Spleen (tissue), 11 donors: ENCODE data around the gene STK39. TPM values are rescaled to one million over a fixed set of nuclear protein-coding genes. Genes with fewer than 3 reads are reported as not detected.

Source experiments
- DNase-seq: peaks from one replicate; pipeline ENCODE4 v3.0.0-alpha.2; 2020
- H3K27ac ChIP-seq, 8 donors: fragments of 200-600 bp; sonication (generic) in 7 of 8; 1 replicate in 4 of 8; 2 replicates in 4 of 8; pipeline versions ENCODE4 v1.5.0 to v1.8.0; 2016 to 2021; ENCODE audit warnings: inconsistent platforms in 4 of 8, mild to moderate bottlenecking in 4 of 8, moderate library complexity in 1 of 8
- H3K27me3 ChIP-seq, 7 donors: fragments of 200-600 bp; sonication (generic) in 6 of 7; replicated peaks in 1 of 7; 1 replicate in 4 of 7; 2 replicates in 3 of 7; pipeline versions ENCODE4 v1.5.0 to v1.8.0; 2016 to 2021; ENCODE audit warnings: inconsistent platforms in 3 of 7, mild to moderate bottlenecking in 1 of 7
- H3K36me3 ChIP-seq, 6 donors: fragments of 200-600 bp; sonication (generic) in 5 of 6; 1 replicate in 4 of 6; 2 replicates in 2 of 6; pipeline versions ENCODE4 v1.5.0 to v1.8.0; 2016 to 2021; ENCODE audit warnings: inconsistent platforms in 2 of 6
- H3K4me1 ChIP-seq, 6 donors: fragments of 200-600 bp; sonication (generic) in 5 of 6; 1 replicate in 3 of 6; 2 replicates in 3 of 6; pipeline versions ENCODE4 v1.5.0 to v1.8.0; 2016 to 2021; ENCODE audit warnings: inconsistent platforms in 3 of 6
- H3K4me3 ChIP-seq, 8 donors: fragments of 200-600 bp; sonication (generic) in 7 of 8; 1 replicate in 4 of 8; 2 replicates in 4 of 8; pipeline versions ENCODE4 v1.5.0 to v1.8.0; 2016 to 2021; ENCODE audit warnings: inconsistent platforms in 4 of 8, mild to moderate bottlenecking in 4 of 8, moderate library complexity in 2 of 8
- H3K9me3 ChIP-seq, 8 donors: fragments of 200-600 bp; sonication (generic) in 7 of 8; 1 replicate in 4 of 8; 2 replicates in 4 of 8; pipeline versions ENCODE4 v1.5.0 to v1.8.0; 2016 to 2021; ENCODE audit warnings: inconsistent platforms in 4 of 8
- POLR2A ChIP-seq, 3 donors: fragments of 450-650 bp; IDR thresholded peaks; one replicate each; pipeline ENCODE4 v1.5.1; 2017; ENCODE audit warnings: antibody characterized with exemption in 3 of 3, mild to moderate bottlenecking in 1 of 3
- POLR2AphosphoS5 ChIP-seq, 3 donors: sonication (generic); formaldehyde crosslinking; IDR thresholded peaks; one replicate each; pipeline ENCODE4 v1.5.1; 2017; ENCODE audit warnings: antibody characterized with exemption in 3 of 3
- WGBS, 5 donors: extraction: QIAGEN DNeasy Blood & Tissue Kit in 3 of 5; methylation state at CpG; one replicate each; pipeline versions ENCODE4 v1.1.5 to v1.1.7; 2013 to 2018; 5-methylcytosine and 5-hydroxymethylcytosine counted together
- intact Hi-C: fragments of 100-400 bp; cut with DNase I; formaldehyde crosslinking; loops from one replicate; pipeline ENCODE4 v1.15.0; 2023; ENCODE audit warnings: low total_unique reads
- polyA plus RNA-seq, 3 donors: library from polyadenylated mRNA; stranded (reverse); fragments of 200-250 nt; gene quantifications; one replicate each; pipeline ENCODE4 v1.2.1, GENCODE V29; 2013
- total RNA-seq, 7 donors: library from RNA; depleted of rRNA in 3 of 7; stranded (reverse); fragments of >200 nt in 3 of 7; fragmentation: NEBNext Ultra II Directional in 4 of 7; extraction: Animal tissue kit (Norgen Biotek cat#: 25700) in 4 of 7; gene quantifications; one replicate each; pipeline versions ENCODE4 v1.1.0 to v1.2.1, GENCODE V29; 2016 to 2021
- TF ChIP-seq, protein P1 (sequence below), 11 experiments: fragments of 200-600 bp in 7 of 11; fragments of 450-650 bp in 4 of 11; sonication (generic) in 4 of 11; IDR thresholded peaks in 8 of 11; conservative IDR thresholded peaks in 3 of 11; 1 replicate in 7 of 11; 2 replicates in 4 of 11; pipeline versions ENCODE4 v1.4.0 to v1.8.0; 2016 to 2021; ENCODE audit warnings: antibody characterized with exemption in 11 of 11, inconsistent platforms in 4 of 11, mild to moderate bottlenecking in 1 of 11
- donor health status: healthy with polysubstance abuse.
- donor health status: DM: no; HTN: no; CAD: no; lungs with moderate emphysema.
- donor health status: DM: no; HTN: no; CAD: no.
- donor health status: Bipolar disorder and iron deficiency.
- donor health status: healthy.
- donor health status: DM: no; HTN: no; CAD: no.
- donor health status: DM: yes; HTN: yes; CAD: no.

STK39 gene
- total and polyA plus RNA-seq, 10 donors, result 8.6 to 17.8 (median 11.0) TPM

DNA sequence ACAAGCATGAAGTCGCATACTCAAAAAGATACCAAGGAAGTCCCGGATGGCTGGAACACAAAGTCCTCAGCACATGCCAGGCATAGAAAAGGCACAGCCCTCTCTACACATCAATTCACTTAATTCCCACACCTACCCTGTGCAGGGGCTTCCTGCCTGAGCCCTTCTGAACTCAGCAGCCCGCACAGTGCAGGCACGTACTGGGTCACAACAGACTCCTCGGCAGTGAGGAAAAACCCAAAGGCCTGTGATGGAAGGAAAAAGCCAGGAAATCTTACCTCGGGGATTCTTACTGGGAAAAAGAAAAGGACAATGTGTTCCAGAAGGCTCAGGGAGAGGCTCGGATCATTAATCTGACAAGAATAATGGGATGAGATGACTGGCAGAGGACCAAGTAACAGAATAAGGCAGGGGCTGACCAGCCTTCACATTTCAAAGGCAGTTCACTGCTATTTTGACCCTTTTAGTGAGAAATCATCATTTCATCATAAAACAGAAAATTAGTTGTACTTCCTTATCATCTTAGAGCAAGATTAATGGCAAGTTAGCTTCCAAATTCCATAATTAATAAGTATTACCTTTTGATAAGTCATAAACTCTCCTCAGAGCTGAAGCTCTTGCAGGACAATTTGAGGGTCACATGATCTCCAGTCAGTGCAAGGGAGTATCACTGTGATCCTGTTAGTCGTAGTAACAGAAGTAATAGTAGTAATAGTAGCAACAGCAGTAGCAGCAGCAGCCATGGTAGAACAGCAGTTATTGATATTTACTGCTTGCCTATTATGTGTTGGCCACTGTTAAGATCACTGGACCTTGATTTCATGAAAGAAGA lies 87.4 kb downstream of the STK39 start:
- intact Hi-C loops, result no loop called here
- 64 to 84% (median 80%) methylated on average over 8 of the region's 8 CpGs for WGBS, 5 donors
- peak overlapping the region in 6 of 8 donors; percentile 9 to 57 (median 46) for H3K27ac ChIP-seq

DNA sequence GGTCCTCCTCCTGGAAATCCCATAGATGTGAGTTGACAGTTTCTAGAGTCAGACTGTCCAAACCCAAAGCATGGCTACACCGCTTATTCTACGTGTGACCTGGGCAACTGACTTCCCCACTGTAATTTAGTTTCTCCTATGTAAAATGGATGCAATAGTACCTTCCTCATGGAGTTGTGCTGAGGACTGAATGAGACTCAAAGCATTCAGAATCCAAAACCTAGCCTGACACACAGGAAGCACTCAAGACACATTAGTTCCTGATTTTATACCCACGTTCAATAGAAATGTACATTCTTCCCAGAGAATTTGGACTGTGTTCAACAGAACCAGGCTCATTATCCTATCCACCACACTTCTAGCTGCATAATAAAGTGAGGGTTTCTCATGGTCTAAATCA lies 88.8 kb downstream of the STK39 start:
- intact Hi-C loops, result no loop called here
- peaks cover 0 to 14% (median 4%) of the 10 kb centered on the region in 6 donors for H3K4me1 ChIP-seq
- H3K9me3 ChIP-seq, result no peaks in the 10 kb centered on the region
- peak overlapping the region in 4 of 8 donors; percentile 20 to 50 (median 34) for H3K27ac ChIP-seq
- H3K36me3 ChIP-seq, result peaks cover 0 to 20% (median 4%) of the 10 kb centered on the region in 6 donors
- 53 to 72% (median 64%) methylated on average over 3 of the region's 3 CpGs for WGBS, 5 donors
- H3K4me3 ChIP-seq, result no peak overlapping the region
- no peak for TF ChIP-seq POLR2AphosphoS5 (IDR thresholded peaks at IDR 0.05)
- TF ChIP-seq, protein P1, sequence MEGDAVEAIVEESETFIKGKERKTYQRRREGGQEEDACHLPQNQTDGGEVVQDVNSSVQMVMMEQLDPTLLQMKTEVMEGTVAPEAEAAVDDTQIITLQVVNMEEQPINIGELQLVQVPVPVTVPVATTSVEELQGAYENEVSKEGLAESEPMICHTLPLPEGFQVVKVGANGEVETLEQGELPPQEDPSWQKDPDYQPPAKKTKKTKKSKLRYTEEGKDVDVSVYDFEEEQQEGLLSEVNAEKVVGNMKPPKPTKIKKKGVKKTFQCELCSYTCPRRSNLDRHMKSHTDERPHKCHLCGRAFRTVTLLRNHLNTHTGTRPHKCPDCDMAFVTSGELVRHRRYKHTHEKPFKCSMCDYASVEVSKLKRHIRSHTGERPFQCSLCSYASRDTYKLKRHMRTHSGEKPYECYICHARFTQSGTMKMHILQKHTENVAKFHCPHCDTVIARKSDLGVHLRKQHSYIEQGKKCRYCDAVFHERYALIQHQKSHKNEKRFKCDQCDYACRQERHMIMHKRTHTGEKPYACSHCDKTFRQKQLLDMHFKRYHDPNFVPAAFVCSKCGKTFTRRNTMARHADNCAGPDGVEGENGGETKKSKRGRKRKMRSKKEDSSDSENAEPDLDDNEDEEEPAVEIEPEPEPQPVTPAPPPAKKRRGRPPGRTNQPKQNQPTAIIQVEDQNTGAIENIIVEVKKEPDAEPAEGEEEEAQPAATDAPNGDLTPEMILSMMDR (IDR thresholded peaks at IDR 0.05 in 8 of 11, conservative IDR thresholded peaks at IDR 0.05 in 3 of 11), result no peak
- no peak for TF ChIP-seq POLR2A (IDR thresholded peaks at IDR 0.05)
- H3K27me3 ChIP-seq, result no peaks in the 10 kb centered on the region
- DNase-seq, result no peak

More for the DNA sequence above, 87.4 kb downstream of the STK39 start:
- H3K36me3 ChIP-seq, result peaks cover 0 to 25% (median 4%) of the 10 kb centered on the region in 6 donors
- no peak for DNase-seq
- H3K9me3 ChIP-seq, result no peaks in the 10 kb centered on the region
- peaks cover 0 to 14% (median 4%) of the 10 kb centered on the region in 6 donors for H3K4me1 ChIP-seq
- no peak overlapping the region for H3K4me3 ChIP-seq
- TF ChIP-seq, protein P1 (IDR thresholded peaks at IDR 0.05 in 8 of 11, conservative IDR thresholded peaks at IDR 0.05 in 3 of 11), result no peak
- TF ChIP-seq POLR2AphosphoS5 (IDR thresholded peaks at IDR 0.05) (peak in 2 of 3 donors; percentile 12 to 46), POLR2A (IDR thresholded peaks at IDR 0.05) (no peak)
- H3K27me3 ChIP-seq, result no peaks in the 10 kb centered on the region

DNA sequence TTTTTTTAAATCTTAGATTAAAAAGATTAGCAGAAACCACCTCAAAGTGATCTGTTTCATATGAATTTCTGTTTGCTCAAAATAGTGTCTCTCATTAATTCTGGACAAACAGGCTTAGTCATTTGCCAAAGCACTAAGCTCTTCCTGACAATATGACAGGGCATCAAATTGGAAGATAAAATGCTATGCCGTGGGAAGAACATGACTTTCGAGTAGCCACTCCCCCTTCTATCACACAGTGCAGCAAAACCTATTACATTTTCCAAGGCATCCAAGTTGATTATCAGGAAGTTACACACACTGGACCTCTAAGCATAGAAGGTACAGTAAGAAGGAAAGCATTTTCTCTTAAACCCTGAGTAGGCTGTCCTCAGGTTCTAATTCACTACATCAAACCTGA lies 89.5 kb downstream of the STK39 start:
- no peaks in the 10 kb centered on the region for H3K27me3 ChIP-seq
- no peak overlapping the region for H3K4me3 ChIP-seq
- peak overlapping the region in 4 of 8 donors; percentile 26 to 57 (median 41) for H3K27ac ChIP-seq
- no peak for TF ChIP-seq POLR2AphosphoS5 (IDR thresholded peaks at IDR 0.05)
- TF ChIP-seq, protein P1 (IDR thresholded peaks at IDR 0.05 in 8 of 11, conservative IDR thresholded peaks at IDR 0.05 in 3 of 11), result no peak
- TF ChIP-seq POLR2A (IDR thresholded peaks at IDR 0.05), result no peak
- intact Hi-C loops, result no loop called here
- no peaks in the 10 kb centered on the region for H3K9me3 ChIP-seq
- WGBS, 5 donors, result 65 to 88% (median 83%) methylated on average over 2 of the region's 2 CpGs
- peaks cover 0 to 14% (median 4%) of the 10 kb centered on the region in 6 donors for H3K4me1 ChIP-seq
- DNase-seq, result no peak
- peaks cover 0 to 20% (median 2%) of the 10 kb centered on the region in 6 donors for H3K36me3 ChIP-seq

DNA sequence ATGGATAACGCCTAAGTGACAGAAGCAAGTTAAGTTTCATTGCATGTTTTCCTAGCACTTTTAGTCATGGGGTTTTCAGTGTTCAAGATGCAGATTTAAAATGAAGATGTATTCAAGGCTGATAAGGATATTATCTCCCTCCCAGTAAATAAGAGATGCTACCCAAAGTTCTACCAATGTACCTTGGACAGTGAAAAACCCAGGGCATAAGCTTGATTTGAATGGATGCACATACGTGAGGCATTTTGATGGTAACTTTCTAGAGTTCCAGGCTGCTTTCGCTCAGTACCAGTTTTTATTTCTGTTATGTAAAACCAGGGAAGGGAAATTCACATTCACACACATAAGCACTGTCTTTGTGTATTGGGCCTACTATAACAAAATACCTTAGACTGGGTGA lies 90.3 kb downstream of the STK39 start:
- H3K27ac ChIP-seq, result peak overlapping the region in 3 of 8 donors; percentile 19 to 57 (median 41)

More for the DNA sequence above, 90.3 kb downstream of the STK39 start:
- WGBS, 5 donors, result 90 to 100% (median 96%) methylated on average over 3 of the region's 3 CpGs
- no peak for DNase-seq
- peaks cover 0 to 14% (median 4%) of the 10 kb centered on the region in 6 donors for H3K4me1 ChIP-seq
- no peak for TF ChIP-seq POLR2A (IDR thresholded peaks at IDR 0.05)
- H3K27me3 ChIP-seq, result no peaks in the 10 kb centered on the region
- no peaks in the 10 kb centered on the region for H3K9me3 ChIP-seq
- H3K4me3 ChIP-seq, result no peak overlapping the region
- intact Hi-C loops, result no loop called here
- H3K36me3 ChIP-seq, result peaks cover 0 to 15% (median 2%) of the 10 kb centered on the region in 6 donors
